Liver (tissue), 9 donors: Measurements from ENCODE around the gene OR2H1. TPM values are rescaled to one million over a fixed set of nuclear protein-coding genes. Genes with fewer than 3 reads are reported as not detected.
A peak's percentile ranks its signal among the peaks of the same experiment; 100 is the strongest.

Experiments used
- DNase-seq: peaks from one replicate; pipeline ENCODE4 v3.0.0-alpha.2; 2017; ENCODE audit warnings: low spot score
- H3K27ac ChIP-seq, 2 donors: one replicate each; pipeline ENCODE4 v1.7.0; 2013; ENCODE audit warnings: inconsistent platforms in 2 of 2, low read length in 2 of 2, control low read depth in 1 of 2, low read depth in 1 of 2, mild to moderate bottlenecking in 1 of 2
- H3K27me3 ChIP-seq, 4 donors: one replicate each; pipeline versions ENCODE4 v1.6.1 to v1.7.0; 2013; ENCODE audit warnings: low read length in 3 of 4, inconsistent platforms in 1 of 4, mild to moderate bottlenecking in 1 of 4, moderate library complexity in 1 of 4; ENCODE audit not compliant: control insufficient read depth in 4 of 4, insufficient read depth in 4 of 4
- H3K36me3 ChIP-seq, 4 donors: one replicate each; pipeline versions ENCODE4 v1.6.1 to v1.7.0; 2013; ENCODE audit warnings: low read length in 3 of 4, mild to moderate bottlenecking in 3 of 4, low read depth in 1 of 4, moderate library complexity in 1 of 4; ENCODE audit not compliant: control insufficient read depth in 4 of 4, insufficient read depth in 3 of 4
- H3K4me1 ChIP-seq, 4 donors: one replicate each; pipeline versions ENCODE4 v1.6.1 to v1.7.0; 2013; ENCODE audit warnings: low read length in 3 of 4, mild to moderate bottlenecking in 3 of 4, moderate library complexity in 1 of 4; ENCODE audit not compliant: control insufficient read depth in 4 of 4, insufficient read depth in 4 of 4
- H3K4me3 ChIP-seq, 3 donors: one replicate each; pipeline versions ENCODE4 v1.6.1 to v1.7.0; 2013; ENCODE audit warnings: low read length in 3 of 3, control low read depth in 1 of 3, low read depth in 1 of 3, mild to moderate bottlenecking in 1 of 3
- H3K9ac ChIP-seq, 2 donors: one replicate each; pipeline ENCODE4 v1.7.0; 2013; ENCODE audit warnings: low read length in 2 of 2, mild to moderate bottlenecking in 2 of 2, moderate library complexity in 2 of 2, control low read depth in 1 of 2, low read depth in 1 of 2
- H3K9me3 ChIP-seq, 4 donors: one replicate each; pipeline versions ENCODE4 v1.6.1 to v1.7.0; 2013; ENCODE audit warnings: low read length in 3 of 4; ENCODE audit not compliant: control insufficient read depth in 4 of 4
- EGR1 ChIP-seq, 2 donors: IDR thresholded peaks; 2 replicates each; pipeline ENCODE4 v1.6.1; 2016 to 2018; ENCODE audit warnings: antibody characterized with exemption in 2 of 2, low read depth in 2 of 2
- FOXA1 ChIP-seq: IDR thresholded peaks from 2 replicates; pipeline ENCODE4 v1.6.1; 2016; ENCODE audit warnings: antibody characterized with exemption
- FOXA2 ChIP-seq: IDR thresholded peaks from 2 replicates; pipeline ENCODE4 v1.6.1; 2016; ENCODE audit warnings: antibody characterized with exemption
- HNF4A ChIP-seq, 2 donors: conservative IDR thresholded peaks; 2 replicates each; pipeline ENCODE4 v1.6.1; 2016; ENCODE audit warnings: antibody characterized with exemption in 2 of 2, mild to moderate bottlenecking in 2 of 2
- HNF4G ChIP-seq: IDR thresholded peaks from 2 replicates; pipeline ENCODE4 v1.6.1; 2016; ENCODE audit warnings: antibody characterized with exemption
- JUND ChIP-seq, 2 donors: IDR thresholded peaks; 2 replicates each; pipeline ENCODE4 v1.6.1; 2016; ENCODE audit warnings: antibody characterized with exemption in 2 of 2
- NR2F2 ChIP-seq: IDR thresholded peaks from 2 replicates; pipeline ENCODE4 v1.6.1; 2016; ENCODE audit warnings: antibody characterized with exemption
- RAD21 ChIP-seq, 2 donors: IDR thresholded peaks; 2 replicates each; pipeline ENCODE4 v1.6.1; 2016; ENCODE audit warnings: antibody characterized with exemption in 2 of 2, mild to moderate bottlenecking in 2 of 2
- RXRA ChIP-seq, 2 donors: IDR thresholded peaks; 2 replicates each; pipeline ENCODE4 v1.6.1; 2017 to 2018; ENCODE audit warnings: antibody characterized with exemption in 2 of 2, mild to moderate bottlenecking in 1 of 2
- SP1 ChIP-seq: IDR thresholded peaks from 2 replicates; pipeline ENCODE4 v1.6.1; 2018; ENCODE audit warnings: antibody characterized with exemption, mild to moderate bottlenecking
- TAF1 ChIP-seq: conservative IDR thresholded peaks from 2 replicates; pipeline ENCODE4 v1.6.1; 2016; ENCODE audit warnings: antibody characterized with exemption, mild to moderate bottlenecking
- YY1 ChIP-seq: IDR thresholded peaks from 2 replicates; pipeline ENCODE4 v1.6.1; 2016; ENCODE audit warnings: antibody characterized with exemption, mild to moderate bottlenecking
- WGBS: extraction: QIAGEN DNeasy Blood & Tissue Kit; methylation state at CpG from one replicate; pipeline ENCODE4 v1.1.7; 2013; 5-methylcytosine and 5-hydroxymethylcytosine counted together
- polyA plus RNA-seq, 2 donors: library from polyadenylated mRNA; stranded (reverse) in 1 of 2; unstranded in 1 of 2; fragments of 200-250 nt in 1 of 2; fragments of >200 nt in 1 of 2; fragmentation: Nextera tagmentation in 1 of 2; extraction: Ambion mirVana in 1 of 2; gene quantifications; one replicate each; pipeline versions ENCODE4 v1.2.1 to v1.2.3, GENCODE V29; 2013 to 2015
- total RNA-seq, 2 donors: library from RNA; depleted of rRNA; stranded (reverse); fragments of >200 nt; gene quantifications; one replicate each; pipeline ENCODE4 v1.2.3, GENCODE V29; 2014
- TF ChIP-seq, protein P1 (sequence below): IDR thresholded peaks from 2 replicates; pipeline ENCODE4 v1.6.1; 2016; ENCODE audit warnings: antibody characterized with exemption, mild to moderate bottlenecking
- TF ChIP-seq, protein P2 (sequence below): IDR thresholded peaks from 2 replicates; pipeline ENCODE4 v1.6.1; 2016; ENCODE audit warnings: antibody characterized with exemption
- TF ChIP-seq, protein P3 (sequence below): fragments of 150-350 bp; IDR thresholded peaks from 2 replicates; pipeline ENCODE4 v1.5.1; 2017; ENCODE audit warnings: improper control_type of control experiment, low read depth, low read length; ENCODE audit not compliant: missing input control
- TF ChIP-seq, protein P4 (sequence below): IDR thresholded peaks from 2 replicates; pipeline ENCODE4 v1.6.1; 2016; ENCODE audit warnings: antibody characterized with exemption
- TF ChIP-seq, protein P5 (sequence below): IDR thresholded peaks from 2 replicates; pipeline ENCODE4 v1.6.1; 2016; ENCODE audit warnings: antibody characterized with exemption
- donor health status: healthy.
- donor health status: healthy.
- donor health status: healthy.
- donor health status: healthy.
- donor health status: healthy.

OR2H1 gene
- total and polyA plus RNA-seq, 4 donors, result not detected

DNA sequence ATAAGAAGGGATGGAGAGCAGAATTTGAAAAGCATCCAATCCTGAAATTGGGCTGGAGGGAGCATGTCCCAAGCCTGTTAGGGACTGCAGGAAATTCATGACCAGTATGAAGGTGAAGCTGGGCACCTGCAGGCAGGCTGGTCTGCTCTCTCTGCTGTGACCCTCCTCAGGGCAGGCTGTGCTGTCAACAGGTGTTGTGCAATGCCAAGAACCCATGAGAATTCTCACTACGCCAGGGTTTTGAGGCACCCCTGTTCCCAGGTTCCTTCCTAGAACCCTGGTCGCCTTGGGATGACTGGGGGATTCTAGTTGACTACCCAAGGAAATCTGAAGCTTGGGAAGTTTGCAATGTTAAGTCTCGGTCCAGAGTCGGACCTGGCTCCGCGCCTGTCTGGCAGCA lies 44.2 kb downstream of the OR2H1 start:
- no peaks in the 10 kb centered on the region for H3K27me3 ChIP-seq
- no peak overlapping the region for H3K9ac ChIP-seq
- peak; percentile 23 for DNase-seq
- H3K27ac ChIP-seq, result no peak overlapping the region
- no peak overlapping the region for H3K4me3 ChIP-seq
- peaks cover 0 to 1% (median 0%) of the 10 kb centered on the region in 4 donors for H3K36me3 ChIP-seq
- WGBS, result 92% methylated on average over 6 of the region's 6 CpGs
- TF ChIP-seq RXRA (IDR thresholded peaks at IDR 0.05) (no peak), YY1 (no peak), HNF4G (no peak), FOXA1 (no peak), FOXA2 (no peak), RAD21 (IDR thresholded peaks at IDR 0.05) (no peak), JUND (IDR thresholded peaks at IDR 0.05) (no peak), SP1 (no peak), TAF1 (no peak), EGR1 (IDR thresholded peaks at IDR 0.05; ENCODE audit: low read depth in 2 of 2) (no peak)
- TF ChIP-seq, protein P1, sequence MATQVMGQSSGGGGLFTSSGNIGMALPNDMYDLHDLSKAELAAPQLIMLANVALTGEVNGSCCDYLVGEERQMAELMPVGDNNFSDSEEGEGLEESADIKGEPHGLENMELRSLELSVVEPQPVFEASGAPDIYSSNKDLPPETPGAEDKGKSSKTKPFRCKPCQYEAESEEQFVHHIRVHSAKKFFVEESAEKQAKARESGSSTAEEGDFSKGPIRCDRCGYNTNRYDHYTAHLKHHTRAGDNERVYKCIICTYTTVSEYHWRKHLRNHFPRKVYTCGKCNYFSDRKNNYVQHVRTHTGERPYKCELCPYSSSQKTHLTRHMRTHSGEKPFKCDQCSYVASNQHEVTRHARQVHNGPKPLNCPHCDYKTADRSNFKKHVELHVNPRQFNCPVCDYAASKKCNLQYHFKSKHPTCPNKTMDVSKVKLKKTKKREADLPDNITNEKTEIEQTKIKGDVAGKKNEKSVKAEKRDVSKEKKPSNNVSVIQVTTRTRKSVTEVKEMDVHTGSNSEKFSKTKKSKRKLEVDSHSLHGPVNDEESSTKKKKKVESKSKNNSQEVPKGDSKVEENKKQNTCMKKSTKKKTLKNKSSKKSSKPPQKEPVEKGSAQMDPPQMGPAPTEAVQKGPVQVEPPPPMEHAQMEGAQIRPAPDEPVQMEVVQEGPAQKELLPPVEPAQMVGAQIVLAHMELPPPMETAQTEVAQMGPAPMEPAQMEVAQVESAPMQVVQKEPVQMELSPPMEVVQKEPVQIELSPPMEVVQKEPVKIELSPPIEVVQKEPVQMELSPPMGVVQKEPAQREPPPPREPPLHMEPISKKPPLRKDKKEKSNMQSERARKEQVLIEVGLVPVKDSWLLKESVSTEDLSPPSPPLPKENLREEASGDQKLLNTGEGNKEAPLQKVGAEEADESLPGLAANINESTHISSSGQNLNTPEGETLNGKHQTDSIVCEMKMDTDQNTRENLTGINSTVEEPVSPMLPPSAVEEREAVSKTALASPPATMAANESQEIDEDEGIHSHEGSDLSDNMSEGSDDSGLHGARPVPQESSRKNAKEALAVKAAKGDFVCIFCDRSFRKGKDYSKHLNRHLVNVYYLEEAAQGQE, result no peak
- TF ChIP-seq, protein P2, sequence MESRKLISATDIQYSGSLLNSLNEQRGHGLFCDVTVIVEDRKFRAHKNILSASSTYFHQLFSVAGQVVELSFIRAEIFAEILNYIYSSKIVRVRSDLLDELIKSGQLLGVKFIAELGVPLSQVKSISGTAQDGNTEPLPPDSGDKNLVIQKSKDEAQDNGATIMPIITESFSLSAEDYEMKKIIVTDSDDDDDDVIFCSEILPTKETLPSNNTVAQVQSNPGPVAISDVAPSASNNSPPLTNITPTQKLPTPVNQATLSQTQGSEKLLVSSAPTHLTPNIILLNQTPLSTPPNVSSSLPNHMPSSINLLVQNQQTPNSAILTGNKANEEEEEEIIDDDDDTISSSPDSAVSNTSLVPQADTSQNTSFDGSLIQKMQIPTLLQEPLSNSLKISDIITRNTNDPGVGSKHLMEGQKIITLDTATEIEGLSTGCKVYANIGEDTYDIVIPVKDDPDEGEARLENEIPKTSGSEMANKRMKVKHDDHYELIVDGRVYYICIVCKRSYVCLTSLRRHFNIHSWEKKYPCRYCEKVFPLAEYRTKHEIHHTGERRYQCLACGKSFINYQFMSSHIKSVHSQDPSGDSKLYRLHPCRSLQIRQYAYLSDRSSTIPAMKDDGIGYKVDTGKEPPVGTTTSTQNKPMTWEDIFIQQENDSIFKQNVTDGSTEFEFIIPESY, result no peak
- TF ChIP-seq, protein P3, sequence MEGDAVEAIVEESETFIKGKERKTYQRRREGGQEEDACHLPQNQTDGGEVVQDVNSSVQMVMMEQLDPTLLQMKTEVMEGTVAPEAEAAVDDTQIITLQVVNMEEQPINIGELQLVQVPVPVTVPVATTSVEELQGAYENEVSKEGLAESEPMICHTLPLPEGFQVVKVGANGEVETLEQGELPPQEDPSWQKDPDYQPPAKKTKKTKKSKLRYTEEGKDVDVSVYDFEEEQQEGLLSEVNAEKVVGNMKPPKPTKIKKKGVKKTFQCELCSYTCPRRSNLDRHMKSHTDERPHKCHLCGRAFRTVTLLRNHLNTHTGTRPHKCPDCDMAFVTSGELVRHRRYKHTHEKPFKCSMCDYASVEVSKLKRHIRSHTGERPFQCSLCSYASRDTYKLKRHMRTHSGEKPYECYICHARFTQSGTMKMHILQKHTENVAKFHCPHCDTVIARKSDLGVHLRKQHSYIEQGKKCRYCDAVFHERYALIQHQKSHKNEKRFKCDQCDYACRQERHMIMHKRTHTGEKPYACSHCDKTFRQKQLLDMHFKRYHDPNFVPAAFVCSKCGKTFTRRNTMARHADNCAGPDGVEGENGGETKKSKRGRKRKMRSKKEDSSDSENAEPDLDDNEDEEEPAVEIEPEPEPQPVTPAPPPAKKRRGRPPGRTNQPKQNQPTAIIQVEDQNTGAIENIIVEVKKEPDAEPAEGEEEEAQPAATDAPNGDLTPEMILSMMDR, result no peak
- TF ChIP-seq, protein P4, sequence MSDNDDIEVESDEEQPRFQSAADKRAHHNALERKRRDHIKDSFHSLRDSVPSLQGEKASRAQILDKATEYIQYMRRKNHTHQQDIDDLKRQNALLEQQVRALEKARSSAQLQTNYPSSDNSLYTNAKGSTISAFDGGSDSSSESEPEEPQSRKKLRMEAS, result no peak
- TF ChIP-seq, protein P5, sequence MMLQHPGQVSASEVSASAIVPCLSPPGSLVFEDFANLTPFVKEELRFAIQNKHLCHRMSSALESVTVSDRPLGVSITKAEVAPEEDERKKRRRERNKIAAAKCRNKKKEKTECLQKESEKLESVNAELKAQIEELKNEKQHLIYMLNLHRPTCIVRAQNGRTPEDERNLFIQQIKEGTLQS, result no peak
- H3K9me3 ChIP-seq, result no peaks in the 10 kb centered on the region
- H3K4me1 ChIP-seq, result no peaks in the 10 kb centered on the region

DNA sequence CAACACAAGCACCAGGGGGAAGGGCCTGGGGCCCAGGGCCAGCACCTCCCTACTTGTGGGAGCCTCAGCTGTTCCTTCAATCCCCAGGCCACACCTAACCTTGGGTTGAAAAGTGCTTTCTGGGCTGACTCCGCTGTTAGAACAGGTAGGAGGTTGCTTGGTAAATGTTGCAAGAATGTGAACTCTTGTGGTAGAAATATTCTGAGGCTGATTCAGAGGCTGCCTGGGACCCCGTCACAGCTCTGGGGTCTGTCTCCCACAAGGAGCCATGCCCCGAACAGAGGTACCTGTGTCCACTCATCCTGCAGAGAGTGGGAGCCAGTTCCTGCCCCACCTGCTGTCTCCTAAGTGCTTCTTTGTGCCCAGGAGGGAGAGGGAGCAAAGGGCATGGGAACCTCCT lies 45.2 kb downstream of the OR2H1 start:
- H3K9ac ChIP-seq, result no peak overlapping the region
- peak; percentile 14 for DNase-seq
- H3K27ac ChIP-seq, result no peak overlapping the region
- H3K4me3 ChIP-seq, result no peak overlapping the region
- 92% methylated on average over 3 of the region's 3 CpGs for WGBS
- no peaks in the 10 kb centered on the region for H3K27me3 ChIP-seq
- H3K36me3 ChIP-seq, result peaks cover 0 to 1% (median 0%) of the 10 kb centered on the region in 4 donors
- H3K4me1 ChIP-seq, result no peaks in the 10 kb centered on the region
- H3K9me3 ChIP-seq, result no peaks in the 10 kb centered on the region
- no peak for TF ChIP-seq HNF4A (conservative IDR thresholded peaks at IDR 0.05)
- TF ChIP-seq FOXA1, result no peak
- TF ChIP-seq, protein P2, result no peak
- TF ChIP-seq, protein P3, result no peak
- TF ChIP-seq SP1, result no peak
- TF ChIP-seq TAF1, result no peak
- no peak for TF ChIP-seq NR2F2
